ENCODE measurements around the gene ZNF595.
"Not testable (repeated sequence)": the region's sequence is repeated elsewhere in the genome, so short reads cannot be mapped to it uniquely, and the experiment has no call there.

The ZNF595 gene

DNA sequence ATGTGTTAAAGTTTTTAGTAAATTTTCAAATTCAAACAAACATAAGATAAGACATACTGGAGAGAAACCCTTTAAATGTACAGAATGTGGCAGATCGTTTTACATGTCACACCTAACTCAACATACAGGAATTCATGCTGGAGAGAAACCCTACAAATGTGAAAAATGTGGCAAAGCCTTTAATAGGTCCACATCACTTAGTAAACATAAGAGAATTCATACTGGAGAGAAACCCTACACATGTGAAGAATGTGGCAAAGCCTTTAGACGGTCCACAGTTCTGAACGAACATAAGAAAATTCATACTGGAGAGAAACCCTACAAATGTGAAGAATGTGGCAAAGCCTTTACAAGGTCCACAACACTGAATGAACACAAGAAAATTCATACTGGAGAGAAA is 32.8 kb downstream of the ZNF595 start:
- no peak for DNase-seq (ENCODE audit: low read depth, low spot score)

DNA sequence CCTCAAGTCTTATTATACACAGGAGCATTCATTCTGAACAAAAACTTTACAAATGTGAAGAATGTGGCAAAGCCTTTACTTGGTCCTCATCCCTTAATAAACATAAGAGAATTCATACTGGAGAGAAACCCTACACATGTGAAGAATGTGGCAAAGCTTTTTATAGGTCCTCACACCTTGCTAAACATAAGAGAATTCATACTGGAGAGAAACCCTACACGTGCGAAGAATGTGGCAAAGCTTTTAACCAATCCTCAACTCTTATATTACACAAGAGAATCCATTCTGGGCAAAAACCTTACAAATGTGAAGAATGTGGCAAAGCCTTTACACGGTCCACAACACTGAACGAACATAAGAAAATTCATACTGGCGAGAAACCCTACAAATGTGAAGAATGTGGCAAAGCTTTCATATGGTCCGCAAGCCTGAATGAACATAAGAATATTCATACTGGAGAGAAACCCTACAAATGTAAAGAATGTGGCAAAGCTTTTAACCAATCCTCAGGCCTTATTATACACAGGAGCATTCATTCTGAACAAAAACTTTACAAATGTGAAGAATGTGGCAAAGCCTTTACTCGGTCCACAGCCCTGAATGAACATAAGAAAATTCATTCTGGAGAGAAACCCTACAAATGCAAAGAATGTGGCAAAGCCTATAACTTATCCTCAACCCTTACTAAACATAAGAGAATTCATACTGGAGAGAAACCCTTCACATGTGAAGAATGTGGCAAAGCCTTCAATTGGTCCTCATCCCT is 33.6 kb downstream of the ZNF595 start:
- DNase-seq (ENCODE audit: low read depth, low spot score) = not testable (repeated sequence)

DNA sequence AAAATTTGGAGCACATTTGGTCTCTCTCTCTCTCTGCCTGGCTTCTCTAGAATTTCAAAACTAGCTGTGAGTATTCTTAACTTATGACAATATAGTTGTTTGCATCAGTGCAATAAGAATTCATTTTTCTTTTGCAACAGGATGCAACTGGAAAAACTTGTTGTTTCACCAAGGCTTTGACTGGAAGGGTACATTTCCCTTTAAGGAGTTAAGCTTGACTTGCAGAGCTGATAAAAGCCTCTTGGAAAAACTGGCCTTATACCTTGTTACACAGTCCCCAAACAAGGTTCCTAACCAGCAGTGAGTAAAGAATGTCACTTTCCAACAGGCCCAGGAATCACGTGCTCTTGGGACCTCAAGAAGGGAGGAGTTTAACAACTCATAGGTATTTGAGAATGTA is 45.3 kb downstream of the ZNF595 start:
- no peak for DNase-seq (ENCODE audit: low read depth, low spot score)

DNA sequence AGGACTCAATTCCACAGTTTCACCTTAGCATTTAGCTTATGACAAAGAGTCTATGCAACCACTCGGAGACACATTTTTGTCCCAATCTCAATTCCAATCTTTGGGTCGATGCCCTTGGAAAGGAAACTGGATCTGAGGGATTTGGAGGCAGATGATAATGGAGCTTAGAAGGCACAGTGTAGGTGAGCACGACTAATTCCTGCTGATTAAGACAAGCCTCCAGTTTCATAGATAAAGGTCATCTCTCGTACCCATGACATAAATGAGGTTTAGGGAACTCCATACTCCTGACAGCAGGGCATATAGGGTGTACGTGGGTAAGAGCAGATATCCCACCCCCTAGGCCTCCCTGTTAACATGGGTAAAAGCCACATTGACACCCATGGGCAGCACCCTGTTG is 46.7 kb downstream of the ZNF595 start:
- DNase-seq (ENCODE audit: low read depth, low spot score) = no peak

DNA sequence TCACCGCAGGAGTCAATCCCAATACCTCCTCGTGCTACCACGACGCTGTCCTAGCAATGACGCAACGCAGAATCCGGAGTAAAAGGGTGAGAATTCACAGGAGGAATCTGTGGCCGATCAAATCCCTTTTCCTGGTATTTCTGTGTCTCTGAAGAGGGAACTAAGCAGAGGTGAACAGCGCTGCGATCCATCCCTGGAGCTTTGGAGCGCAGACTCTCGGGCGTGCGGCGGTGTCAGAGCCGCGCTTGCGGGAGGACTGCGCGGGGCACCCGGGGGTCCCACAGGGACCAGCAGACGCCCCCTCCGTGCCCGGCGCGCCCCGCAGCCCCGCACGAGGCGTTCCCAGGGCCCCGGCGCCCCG is 53.9 kb downstream of the ZNF595 start:
- no peak for DNase-seq (ENCODE audit: low read depth, low spot score)

DNA sequence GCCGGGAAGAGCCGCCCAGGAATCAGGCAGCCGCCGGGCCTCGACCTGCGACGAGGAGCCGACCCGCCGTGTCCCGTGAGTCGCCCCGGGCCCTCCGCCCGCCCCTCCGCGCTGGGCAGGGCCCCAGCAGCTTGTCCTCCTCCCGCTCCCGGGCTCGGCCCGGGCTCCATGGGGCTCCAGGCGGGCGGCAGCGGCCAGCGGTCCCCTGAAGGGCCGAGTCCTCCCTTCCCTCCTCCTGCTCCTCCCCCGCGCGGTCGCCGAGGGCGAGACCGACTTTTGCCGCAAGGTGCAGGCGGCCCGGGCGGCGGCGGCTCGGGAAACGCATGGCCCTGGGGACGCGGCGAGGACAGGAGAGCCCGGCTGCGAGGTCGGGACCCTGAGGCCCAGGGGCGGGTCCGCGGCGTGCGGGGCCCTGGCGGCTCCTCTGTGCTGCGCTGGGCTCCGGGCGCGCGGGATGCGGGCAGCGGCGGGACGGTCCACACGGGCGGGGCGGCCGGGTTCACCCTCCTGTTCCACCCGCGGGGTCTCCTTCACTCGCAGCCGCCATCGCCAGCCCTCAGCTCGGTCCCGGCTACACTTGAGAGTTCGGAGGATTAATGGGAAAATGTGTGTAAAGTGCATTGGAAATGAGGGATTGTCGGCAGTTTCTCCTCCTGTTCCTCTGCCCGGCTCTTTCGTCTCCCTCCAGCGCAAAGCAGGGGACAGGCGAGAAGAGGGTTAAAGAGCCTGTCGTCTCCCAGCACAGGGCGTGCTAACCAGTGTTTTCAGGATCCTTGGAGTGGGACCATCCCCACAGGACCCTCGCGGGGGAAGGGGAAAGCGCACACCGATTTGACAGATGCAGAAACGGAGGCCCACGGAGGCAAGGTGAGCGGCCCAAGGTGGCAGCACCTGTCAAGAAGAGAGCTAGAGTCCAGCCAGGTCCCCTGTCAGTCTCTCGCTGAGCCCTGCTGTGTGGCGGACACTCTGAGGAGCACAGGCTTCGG is 54.6 kb downstream of the ZNF595 start:
- DNase-seq (ENCODE audit: low read depth, low spot score) = no peak

DNA sequence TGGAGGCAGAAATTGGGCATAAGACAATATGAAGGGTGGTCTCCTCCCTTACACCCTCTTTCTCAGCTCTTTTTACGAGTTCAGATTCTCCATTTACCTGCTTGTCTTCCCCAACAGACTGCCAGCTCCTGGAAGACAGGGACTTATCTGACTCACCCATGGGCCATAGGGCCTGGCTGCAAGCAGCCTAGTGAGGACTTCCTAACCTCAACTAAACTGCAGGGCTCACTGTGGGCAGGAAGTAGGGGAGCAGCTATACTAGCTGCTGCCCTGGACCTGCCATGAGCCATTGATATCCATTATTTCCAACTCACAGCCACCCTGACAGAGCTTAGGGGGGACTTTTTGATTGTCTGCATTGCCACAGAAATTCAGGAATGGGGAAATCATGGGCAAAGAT is 59.6 kb downstream of the ZNF595 start:
- no peak for DNase-seq (ENCODE audit: low read depth, low spot score)

DNA sequence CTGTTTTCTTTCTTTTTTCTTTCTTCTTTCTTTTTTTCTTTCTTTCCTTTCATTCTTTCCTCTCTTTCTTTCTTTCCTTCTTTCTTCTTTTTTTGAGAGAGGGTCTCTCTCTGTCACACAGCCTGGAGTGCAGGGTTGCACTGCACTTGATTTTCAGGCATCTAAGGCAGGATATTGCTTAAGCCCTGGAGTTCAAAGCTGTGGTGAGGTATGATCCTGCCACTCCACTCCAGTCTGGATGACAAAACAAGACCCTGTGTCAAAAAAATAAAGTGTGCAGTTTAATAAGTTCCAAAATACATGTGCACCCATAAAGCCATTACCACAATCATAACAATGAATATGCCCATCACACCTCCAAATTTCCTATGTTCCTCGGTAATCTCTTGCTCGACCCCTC is 60.6 kb downstream of the ZNF595 start:
- DNase-seq (ENCODE audit: low read depth, low spot score) = no peak

DNA sequence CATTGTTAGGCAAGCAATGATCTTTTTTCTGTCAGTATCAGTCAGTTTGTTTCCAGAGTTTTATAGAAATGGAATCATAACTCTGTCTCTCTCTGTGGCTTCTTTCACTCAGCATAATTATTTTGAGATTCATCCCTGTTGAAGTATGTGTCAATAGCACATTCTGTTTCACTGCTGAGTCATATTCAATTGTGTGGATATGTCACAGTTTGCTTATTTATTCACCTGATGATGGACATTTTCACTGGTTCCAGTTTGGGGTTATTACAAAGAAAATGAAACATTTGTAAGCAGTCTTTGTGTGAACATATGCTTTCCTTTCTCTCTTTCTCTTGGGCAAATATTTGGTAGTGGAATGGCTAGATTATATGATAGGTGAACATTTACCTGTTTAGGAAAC is 61.0 kb downstream of the ZNF595 start:
- DNase-seq (ENCODE audit: low read depth, low spot score) = no peak

DNA sequence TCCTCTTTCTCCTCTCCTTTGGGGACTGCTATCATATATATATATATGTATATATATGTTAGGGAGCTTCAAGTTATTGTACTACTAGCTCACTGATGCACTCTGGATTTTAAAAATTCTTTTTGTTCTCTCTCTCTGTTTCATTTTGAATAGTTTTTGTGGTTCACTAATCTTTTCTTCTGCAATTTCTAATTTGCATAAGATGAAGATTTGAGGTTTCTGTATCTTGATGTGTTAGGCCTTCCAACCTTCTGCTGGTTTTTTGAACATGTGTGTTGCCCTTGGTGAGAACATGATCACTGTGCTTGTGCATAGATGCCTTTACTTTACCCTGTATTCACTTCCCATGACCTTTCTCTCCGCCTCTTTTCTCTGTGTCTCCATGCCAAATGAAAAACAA is 63.4 kb downstream of the ZNF595 start:
- no peak for DNase-seq (ENCODE audit: low read depth, low spot score)

DNA sequence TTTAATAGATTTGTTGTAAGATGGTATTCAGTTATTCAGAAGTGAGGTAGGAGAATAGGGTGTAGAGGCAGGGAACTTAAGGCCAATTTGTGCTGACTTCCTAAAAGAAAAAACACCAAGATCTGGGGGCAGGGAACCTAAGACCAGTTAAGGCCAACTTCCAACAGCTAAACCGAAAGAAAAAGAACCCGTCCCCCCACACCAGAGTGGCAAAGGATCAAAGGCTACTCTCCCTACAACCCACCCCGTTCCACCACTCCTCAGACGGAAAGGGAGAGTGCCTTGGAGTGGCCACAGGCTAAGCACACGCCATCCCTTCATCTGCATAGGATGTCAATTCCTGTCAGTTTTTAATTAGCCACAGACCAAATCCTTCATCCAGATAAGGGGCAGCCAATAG is 67.5 kb downstream of the ZNF595 start:
- DNase-seq (ENCODE audit: low read depth, low spot score) = no peak

DNA sequence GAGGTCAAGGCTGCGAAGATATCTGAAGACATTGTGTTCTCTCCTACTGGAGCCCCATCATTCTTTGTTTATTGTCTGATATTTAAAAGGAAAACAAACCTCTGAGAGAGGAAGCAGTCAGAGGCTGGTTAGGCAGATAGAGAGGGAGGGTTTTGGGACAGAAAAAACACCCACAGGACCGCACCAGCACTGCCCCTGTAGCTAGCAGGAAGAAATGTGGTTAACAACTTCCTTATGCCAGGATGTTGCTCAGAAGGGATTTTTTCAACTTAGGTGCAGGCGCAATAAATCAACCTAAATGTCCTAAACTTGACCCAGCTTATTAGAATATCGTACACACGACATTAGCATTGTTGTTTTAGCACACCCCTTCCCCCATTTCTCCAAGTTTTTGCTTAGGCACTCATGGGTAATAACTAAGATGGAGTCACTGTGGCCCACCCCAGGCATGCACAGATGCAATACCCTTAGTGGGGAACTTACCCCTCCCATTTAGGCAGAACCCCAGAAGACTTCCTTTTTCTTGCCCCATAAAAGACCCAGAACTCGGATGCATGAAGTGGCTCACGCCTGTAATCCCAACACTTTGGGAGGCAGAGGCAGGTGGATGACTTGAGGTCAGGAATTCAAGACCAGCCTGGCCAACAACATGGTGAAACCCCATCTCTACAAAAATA is 68.4 kb downstream of the ZNF595 start:
- no peak for DNase-seq (ENCODE audit: low read depth, low spot score)

DNA sequence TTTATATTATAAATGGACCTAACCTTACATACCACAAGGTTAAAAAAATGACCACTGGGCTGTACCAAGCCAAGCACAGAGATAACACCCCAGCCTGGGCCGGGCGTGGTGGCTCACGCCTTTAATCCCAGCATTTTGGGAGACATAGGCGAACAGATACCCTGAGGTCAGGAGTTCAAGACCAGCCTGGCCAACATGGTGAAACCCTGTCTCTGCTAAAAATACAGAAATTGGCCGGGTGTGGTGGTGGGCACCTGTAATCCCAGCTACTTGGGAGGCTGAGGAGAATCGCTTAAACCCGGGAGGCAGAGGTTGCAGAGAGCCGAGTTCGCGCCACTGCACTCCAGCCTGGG is 70.8 kb downstream of the ZNF595 start:
- DNase-seq (ENCODE audit: low read depth, low spot score) = not testable (repeated sequence)

DNA sequence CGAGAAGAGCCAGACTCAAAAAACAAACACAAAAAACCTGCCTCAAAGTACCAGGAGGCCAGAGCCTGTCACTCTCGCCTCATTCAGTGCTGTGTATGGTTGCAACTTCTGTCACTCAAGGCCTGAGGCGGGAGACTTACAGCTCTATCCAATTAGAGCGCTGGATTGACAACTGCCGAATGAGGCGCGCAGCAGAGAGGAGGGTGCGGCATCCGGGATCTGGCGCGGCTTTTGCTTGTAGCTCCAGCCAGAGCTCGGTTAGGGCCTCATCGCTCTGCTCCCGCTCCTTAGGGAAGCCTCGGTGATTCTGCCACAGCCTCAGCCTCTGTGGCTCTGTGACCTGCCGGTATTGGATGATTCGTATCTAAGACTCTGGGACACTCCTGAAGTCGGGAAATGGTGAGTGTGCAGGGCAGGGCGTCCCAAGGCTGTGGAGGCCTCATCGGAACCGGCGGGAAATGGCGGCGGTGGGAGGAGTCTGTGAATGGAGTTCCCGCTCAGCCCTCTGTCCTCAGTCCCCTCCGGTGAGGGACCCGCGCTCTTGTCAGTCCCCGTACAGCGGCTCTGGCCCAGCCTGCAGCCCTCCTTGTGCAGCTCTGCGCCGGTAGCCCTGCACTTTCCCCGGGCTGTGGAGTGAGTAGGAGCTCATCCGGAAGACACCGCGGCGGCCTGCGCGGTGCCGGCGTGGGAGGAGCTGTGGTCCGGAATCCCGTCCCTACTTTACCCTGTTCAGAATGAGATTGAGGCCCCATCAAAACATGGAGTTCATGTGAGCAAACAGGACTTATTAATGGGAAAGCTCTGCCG is 71.4 kb downstream of the ZNF595 start, which contains the start of gene ZNF718:
Gene ZNF718 (plus strand): TSS at position 227 of the 807 bp plus-strand sequence. CDS start 170 bp downstream, at position 397.
- DNase-seq (ENCODE audit: low read depth, low spot score) = peak; percentile 95

DNA sequence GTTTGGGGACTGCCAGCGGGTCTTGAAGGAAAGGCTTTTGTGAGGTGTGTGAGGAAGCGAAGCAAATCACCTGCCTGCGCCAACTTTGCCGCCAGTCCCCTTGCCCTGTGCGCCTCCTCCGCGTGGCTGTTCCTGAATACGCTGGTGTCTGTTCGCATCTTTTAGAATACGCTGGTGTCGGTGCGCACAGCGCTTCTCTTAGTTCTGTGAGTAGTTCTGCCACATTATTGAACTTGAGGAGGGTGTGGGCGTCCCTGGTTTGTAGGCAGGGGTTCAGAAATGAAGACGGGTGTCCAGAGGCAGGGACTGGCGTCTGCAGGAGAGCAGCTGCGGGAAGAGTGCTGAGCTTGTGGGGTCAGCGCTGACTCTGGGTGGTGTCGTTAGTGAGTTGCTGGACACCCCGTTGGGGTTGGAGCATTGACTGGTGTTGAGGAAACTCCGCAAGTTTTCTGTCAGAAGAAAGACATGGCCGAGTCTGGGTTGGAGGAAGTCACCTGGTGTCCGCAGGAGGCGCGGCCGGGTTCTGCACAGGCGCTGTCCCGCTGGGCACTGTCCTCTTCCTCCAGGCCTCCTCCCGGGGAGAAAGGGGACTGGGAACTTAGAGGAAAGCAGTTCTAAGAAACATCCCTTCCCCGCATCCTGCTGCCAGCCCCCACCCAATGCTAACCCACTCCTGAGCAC is 72.1 kb downstream of the ZNF595 start:
- no peak for DNase-seq (ENCODE audit: low read depth, low spot score)

DNA sequence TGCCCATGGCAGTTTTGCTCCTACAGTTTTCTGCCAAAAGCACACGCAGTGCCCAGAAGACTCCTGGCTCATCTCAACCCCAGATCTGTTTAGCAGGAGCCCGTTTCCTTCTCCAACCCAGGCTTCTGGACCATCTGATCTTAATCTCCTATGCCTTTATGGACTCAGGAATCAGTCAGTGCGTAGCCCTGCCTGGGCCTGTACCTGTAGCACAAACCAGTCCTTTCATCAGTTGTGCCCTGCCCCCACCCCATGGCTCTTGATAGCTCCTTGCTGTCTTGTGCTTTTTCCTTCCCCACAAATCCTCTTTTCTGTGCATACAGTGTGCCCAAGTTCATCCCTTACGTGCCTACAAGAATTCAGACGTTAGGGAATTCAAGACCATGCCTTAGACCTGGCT is 72.7 kb downstream of the ZNF595 start:
- no peak for DNase-seq (ENCODE audit: low read depth, low spot score)

DNA sequence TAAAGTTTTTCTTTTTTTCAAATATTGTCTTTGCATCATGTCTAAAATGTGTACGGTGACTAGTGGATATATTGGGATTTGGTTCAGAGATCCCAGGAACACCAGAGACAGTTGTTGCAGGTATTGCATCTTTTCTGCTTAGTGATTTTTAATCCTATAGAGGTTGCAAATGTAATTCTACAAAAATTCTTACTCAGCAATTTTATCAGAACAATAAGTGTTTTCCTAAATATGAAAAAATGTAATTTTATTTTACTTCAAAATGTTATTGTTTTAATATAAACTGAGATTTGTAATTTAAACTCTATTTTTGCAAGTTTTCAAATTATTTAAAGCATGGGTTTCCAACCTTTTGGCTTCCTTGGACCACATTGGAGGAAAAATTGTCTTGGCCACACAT is 79.4 kb downstream of the ZNF595 start:
- DNase-seq (ENCODE audit: low read depth, low spot score) = no peak
